NOMO-1 (cell line): ENCODE results near the gene SLAMF6.

Experiments
- DNase-seq, 2 experiments: peaks; one replicate each; lab custom pipeline; 2025; ENCODE audit not compliant: unreplicated experiment in 2 of 2; lab: John Stamatoyannopoulos, UW

The SLAMF6 gene

DNA sequence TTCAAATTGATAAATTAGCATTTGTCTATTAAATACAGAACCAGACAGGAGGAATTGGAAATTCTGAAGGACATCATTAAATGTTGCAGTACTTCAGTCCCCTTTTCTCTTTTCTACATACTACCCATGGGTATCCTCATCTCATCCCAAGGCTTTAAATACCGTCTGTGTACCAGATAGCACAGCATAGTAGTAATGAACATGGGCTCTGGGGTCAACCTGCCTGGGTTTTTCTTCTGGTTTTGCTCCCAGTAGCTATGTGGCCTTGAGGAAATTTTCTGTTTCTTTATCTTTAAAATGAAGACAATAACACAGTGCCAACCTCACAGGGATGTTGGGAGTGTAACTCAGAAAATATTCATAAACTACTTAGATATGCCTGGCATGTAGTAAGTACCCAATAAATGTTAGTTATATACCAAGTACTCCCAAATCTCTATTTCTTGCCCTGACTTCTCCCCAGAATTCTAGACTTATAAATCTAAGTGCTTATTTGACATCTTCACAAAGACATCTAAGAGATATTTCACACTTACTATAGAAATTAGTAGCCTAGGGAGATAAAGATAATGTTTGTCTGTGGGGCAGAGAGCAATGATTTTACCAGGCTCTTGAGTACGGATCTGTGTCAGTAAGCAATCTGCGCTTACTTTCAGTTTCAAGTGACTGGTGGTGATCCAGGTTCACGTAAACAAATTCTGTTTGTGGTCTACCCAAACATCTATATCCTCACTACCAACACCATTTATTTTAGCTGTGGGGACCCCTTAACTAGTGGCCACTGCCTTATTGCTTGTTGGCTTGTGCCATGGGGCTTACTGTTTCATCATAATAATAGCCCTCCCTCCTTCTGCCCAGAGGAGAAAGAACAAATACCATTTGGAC lies 85.4 kb downstream of the SLAMF6 start:
- no peak for DNase-seq

- no peak for DNase-seq
These were observed 86.1 kb downstream of the SLAMF6 start for GRCh38 chr1:160436966-160437365.
